A549 (cell line): ENCODE data around the gene SSTR3.

Source experiments
- BHLHE40 ChIP-seq: IDR thresholded peaks from 2 replicates; pipeline ENCODE4 v1.6.1; 2012; ENCODE audit warnings: low read depth, low read length, inconsistent platforms
- CEBPB ChIP-seq, 2 experiments: fragments of >200 bp in 1 of 2; sonication (Bioruptor Twin) in 1 of 2; formaldehyde crosslinking in 1 of 2; IDR thresholded peaks; 2 replicates each; pipeline ENCODE4 v1.6.1; 2012 to 2016
- FOXS1 ChIP-seq: fragments of 250-450 bp; sonication (Bioruptor Pico); IDR thresholded peaks from 2 replicates; pipeline ENCODE4 v1.5.0; 2020; ENCODE audit warnings: mild to moderate bottlenecking, moderate library complexity
- HDAC2 ChIP-seq: fragments of 200-600 bp; sonication (generic); IDR thresholded peaks from 2 replicates; pipeline ENCODE4 v1.6.1; 2016
- KDM1A ChIP-seq: fragments of 200-600 bp; sonication (generic); IDR thresholded peaks from 2 replicates; pipeline ENCODE4 v1.6.1; 2016; ENCODE audit warnings: low read depth, mild to moderate bottlenecking
- POLR2A ChIP-seq: IDR thresholded peaks from 2 replicates; pipeline ENCODE4 v1.6.1; 2012; ENCODE audit warnings: mild to moderate bottlenecking, low read length
- RAD21 ChIP-seq, 2 experiments: fragments of >200 bp in 1 of 2; sonication (Bioruptor Twin) in 1 of 2; formaldehyde crosslinking in 1 of 2; IDR thresholded peaks in 1 of 2; conservative IDR thresholded peaks in 1 of 2; 2 replicates in 1 of 2; 3 replicates in 1 of 2; pipeline ENCODE4 v1.6.1; 2012 to 2018; ENCODE audit warnings: inconsistent platforms in 1 of 2
- ZNF302 ChIP-seq: fragments of 250-450 bp; sonication (Bioruptor Pico); IDR thresholded peaks from 2 replicates; pipeline ENCODE4 v1.9.0; 2021; ENCODE audit warnings: inconsistent platforms, mild to moderate bottlenecking, moderate library complexity
- TF ChIP-seq, protein P1 (sequence below): fragments of >200 bp; sonication (Bioruptor Twin); formaldehyde crosslinking; IDR thresholded peaks from 3 replicates; pipeline ENCODE4 v1.5.1; 2016

GRCh38 chr22:37221424-37222333 lies 9.4 kb upstream of the SSTR3 start:
- TF ChIP-seq, protein P1, sequence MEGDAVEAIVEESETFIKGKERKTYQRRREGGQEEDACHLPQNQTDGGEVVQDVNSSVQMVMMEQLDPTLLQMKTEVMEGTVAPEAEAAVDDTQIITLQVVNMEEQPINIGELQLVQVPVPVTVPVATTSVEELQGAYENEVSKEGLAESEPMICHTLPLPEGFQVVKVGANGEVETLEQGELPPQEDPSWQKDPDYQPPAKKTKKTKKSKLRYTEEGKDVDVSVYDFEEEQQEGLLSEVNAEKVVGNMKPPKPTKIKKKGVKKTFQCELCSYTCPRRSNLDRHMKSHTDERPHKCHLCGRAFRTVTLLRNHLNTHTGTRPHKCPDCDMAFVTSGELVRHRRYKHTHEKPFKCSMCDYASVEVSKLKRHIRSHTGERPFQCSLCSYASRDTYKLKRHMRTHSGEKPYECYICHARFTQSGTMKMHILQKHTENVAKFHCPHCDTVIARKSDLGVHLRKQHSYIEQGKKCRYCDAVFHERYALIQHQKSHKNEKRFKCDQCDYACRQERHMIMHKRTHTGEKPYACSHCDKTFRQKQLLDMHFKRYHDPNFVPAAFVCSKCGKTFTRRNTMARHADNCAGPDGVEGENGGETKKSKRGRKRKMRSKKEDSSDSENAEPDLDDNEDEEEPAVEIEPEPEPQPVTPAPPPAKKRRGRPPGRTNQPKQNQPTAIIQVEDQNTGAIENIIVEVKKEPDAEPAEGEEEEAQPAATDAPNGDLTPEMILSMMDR, result no peak
- TF ChIP-seq POLR2A, result no peak
- TF ChIP-seq FOXS1 (CRISPR knock-in tag), result no peak
- no peak for TF ChIP-seq KDM1A
- TF ChIP-seq ZNF302 (CRISPR knock-in tag), result no peak
- no peak for TF ChIP-seq HDAC2
- no peak for TF ChIP-seq BHLHE40
- no peak for TF ChIP-seq RAD21 (conservative IDR thresholded peaks at IDR 0.05 in 1 of 2, IDR thresholded peaks at IDR 0.05 in 1 of 2)
- TF ChIP-seq CEBPB (IDR thresholded peaks at IDR 0.05), result no peak
